Upper lobe of right lung (tissue), 1 donor: Measurements from ENCODE around the gene LRRC10. TPM values are rescaled to one million over a fixed set of nuclear protein-coding genes. Genes with fewer than 3 reads are reported as not detected.
A peak's percentile ranks its signal among the peaks of the same experiment; 100 is the strongest.

Source experiments
- ATAC-seq: fragments of 200-7000 bp; cut with Tn5 transposase; one replicate; pipeline ENCODE4 v1.9.1; 2020; ENCODE audit warnings: mild to moderate bottlenecking, moderate library complexity
- DNase-seq: peaks from one replicate; pipeline ENCODE4 v3.0.0-alpha.2; 2020
- H3K27ac ChIP-seq: fragments of 200-600 bp; one replicate; pipeline ENCODE4 v1.8.0; 2022
- H3K27me3 ChIP-seq: fragments of 200-600 bp; one replicate; pipeline ENCODE4 v1.8.0; 2022; ENCODE audit warnings: mild to moderate bottlenecking
- H3K36me3 ChIP-seq: fragments of 200-600 bp; one replicate; pipeline ENCODE4 v1.8.0; 2022
- H3K4me1 ChIP-seq: fragments of 200-600 bp; one replicate; pipeline ENCODE4 v1.8.0; 2022
- H3K4me3 ChIP-seq: fragments of 200-600 bp; one replicate; pipeline ENCODE4 v1.8.0; 2022; ENCODE audit warnings: mild to moderate bottlenecking
- H3K9me3 ChIP-seq: fragments of 200-600 bp; one replicate; pipeline ENCODE4 v1.8.0; 2022
- intact Hi-C: fragments of 100-400 bp; cut with DNase I; formaldehyde crosslinking; loops from one replicate; pipeline ENCODE4 v1.11.0; 2022
- long read RNA-seq: library from polyadenylated mRNA; unstranded; transcript quantifications from one replicate; pipeline ENCODE4 v2.0.0, GENCODE V29; 2021
- total RNA-seq: library from RNA; stranded (reverse); fragmentation: NEBNext Ultra II Directional; extraction: Animal tissue kit (Norgen Biotek cat#: 25700); gene quantifications from one replicate; pipeline ENCODE4 v1.2.1, GENCODE V29; 2021
- TF ChIP-seq, protein P1 (sequence below): fragments of 200-600 bp; IDR thresholded peaks from one replicate; pipeline ENCODE4 v1.8.0; 2022; ENCODE audit warnings: antibody characterized with exemption
- donor health status: DM: no; HTN: yes; CAD: no; lungs with severe emphysema.

Gene LRRC10, protein sequence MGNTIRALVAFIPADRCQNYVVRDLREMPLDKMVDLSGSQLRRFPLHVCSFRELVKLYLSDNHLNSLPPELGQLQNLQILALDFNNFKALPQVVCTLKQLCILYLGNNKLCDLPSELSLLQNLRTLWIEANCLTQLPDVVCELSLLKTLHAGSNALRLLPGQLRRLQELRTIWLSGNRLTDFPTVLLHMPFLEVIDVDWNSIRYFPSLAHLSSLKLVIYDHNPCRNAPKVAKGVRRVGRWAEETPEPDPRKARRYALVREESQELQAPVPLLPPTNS
- total RNA-seq: not detected
- long read RNA-seq: 0 reads

DNA sequence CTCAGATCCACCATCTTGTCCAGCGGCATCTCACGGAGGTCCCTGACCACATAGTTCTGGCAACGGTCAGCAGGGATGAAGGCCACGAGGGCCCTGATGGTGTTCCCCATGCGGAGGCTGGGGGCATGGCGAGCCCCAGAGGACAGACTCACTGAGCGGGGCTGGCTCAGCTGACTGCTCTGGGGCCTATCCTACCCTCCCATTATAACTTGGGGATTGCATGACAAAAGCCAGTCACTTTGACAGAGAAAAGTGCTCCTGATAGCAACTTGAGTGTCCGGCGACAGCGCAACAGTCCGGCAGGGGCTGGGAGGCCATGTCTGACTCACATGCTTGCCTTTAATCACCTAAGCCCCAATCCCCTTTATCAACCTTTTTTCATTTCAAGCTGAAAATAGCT lies at the start of gene LRRC10:
Gene LRRC10, minus strand, starts transcription at position 179 of the 400 bp plus-strand sequence. Its CDS starts 69 bp downstream, at position 110.
- Histone ChIP-seq H3K27ac (no peak within 1 kb of the TSS), H3K4me3 (no peak within 1 kb of the TSS), H3K27me3 (no peaks in the 10 kb centered on the region), H3K36me3 (no peaks in the 10 kb centered on the region), H3K9me3 (no peaks in the 10 kb centered on the region), H3K4me1 (no peaks in the 10 kb centered on the region)
- ATAC-seq (peak; percentile 27), DNase-seq (no peak)
- intact Hi-C loops: no loop called here
- TF ChIP-seq, protein P1, sequence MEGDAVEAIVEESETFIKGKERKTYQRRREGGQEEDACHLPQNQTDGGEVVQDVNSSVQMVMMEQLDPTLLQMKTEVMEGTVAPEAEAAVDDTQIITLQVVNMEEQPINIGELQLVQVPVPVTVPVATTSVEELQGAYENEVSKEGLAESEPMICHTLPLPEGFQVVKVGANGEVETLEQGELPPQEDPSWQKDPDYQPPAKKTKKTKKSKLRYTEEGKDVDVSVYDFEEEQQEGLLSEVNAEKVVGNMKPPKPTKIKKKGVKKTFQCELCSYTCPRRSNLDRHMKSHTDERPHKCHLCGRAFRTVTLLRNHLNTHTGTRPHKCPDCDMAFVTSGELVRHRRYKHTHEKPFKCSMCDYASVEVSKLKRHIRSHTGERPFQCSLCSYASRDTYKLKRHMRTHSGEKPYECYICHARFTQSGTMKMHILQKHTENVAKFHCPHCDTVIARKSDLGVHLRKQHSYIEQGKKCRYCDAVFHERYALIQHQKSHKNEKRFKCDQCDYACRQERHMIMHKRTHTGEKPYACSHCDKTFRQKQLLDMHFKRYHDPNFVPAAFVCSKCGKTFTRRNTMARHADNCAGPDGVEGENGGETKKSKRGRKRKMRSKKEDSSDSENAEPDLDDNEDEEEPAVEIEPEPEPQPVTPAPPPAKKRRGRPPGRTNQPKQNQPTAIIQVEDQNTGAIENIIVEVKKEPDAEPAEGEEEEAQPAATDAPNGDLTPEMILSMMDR: no peak

DNA sequence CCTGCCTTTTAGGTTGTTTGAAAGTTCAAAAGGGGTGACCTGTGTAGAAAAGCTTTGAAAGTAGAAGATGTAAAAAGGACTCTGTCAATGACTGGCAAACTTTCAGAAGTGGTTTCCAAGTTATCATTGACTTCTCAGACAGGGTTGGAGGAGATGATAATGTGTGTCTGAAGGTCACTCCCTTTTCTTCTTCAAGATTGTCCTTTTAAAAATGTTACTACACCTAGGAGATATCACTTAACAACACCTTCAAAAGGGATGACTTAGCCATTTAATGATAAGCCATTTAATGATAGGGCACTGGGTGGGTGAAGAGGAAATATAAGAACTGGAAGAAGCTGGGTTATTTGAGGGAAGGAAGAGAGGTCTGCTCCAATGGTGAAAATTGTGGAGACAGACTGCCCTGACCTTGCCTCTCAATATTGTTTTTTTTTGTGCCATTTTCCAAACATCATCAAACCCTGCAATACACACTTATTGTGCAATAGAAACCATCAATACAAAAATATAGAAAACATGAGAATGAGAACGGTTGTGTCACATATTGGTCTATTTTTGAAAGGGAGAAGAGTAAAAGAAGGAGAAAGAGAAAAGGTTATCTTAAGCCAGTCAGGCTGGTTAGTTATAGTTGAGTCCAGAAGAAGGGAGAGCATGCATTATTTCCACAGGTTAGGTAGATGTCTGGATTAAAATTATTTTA lies 49.6 kb upstream of the LRRC10 start:
- TF ChIP-seq, protein P1: no peak
- intact Hi-C loops: no loop called here
- H3K9me3 ChIP-seq: no peaks in the 10 kb centered on the region
- ATAC-seq: no peak
- H3K27ac ChIP-seq: no peak overlapping the region
- H3K4me3 ChIP-seq: no peak overlapping the region
- H3K27me3 ChIP-seq: no peaks in the 10 kb centered on the region
- no peaks in the 10 kb centered on the region for H3K36me3 ChIP-seq
- peaks cover 4% of the 10 kb centered on the region for H3K4me1 ChIP-seq
- DNase-seq: no peak

DNA sequence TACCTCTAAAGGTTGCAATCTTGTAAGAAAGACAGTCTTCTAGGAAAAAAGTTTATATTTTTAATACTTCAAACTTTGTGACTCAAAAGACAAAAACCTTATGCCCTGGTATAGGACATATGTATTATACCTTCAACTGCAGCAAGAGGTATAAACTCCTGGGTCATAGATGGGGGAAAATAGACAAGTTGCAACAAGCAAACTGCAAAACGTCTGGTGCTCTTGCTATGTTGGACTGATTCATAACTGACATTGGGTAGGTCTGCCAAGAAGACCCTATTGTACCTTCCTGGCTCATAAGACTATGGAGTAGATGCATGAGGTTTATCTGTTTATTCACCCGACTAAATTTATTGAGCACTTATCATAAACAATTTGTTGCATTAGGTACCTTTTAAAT lies 47.5 kb upstream of the LRRC10 start:
- H3K4me3 ChIP-seq: no peak overlapping the region
- DNase-seq: no peak

DNA sequence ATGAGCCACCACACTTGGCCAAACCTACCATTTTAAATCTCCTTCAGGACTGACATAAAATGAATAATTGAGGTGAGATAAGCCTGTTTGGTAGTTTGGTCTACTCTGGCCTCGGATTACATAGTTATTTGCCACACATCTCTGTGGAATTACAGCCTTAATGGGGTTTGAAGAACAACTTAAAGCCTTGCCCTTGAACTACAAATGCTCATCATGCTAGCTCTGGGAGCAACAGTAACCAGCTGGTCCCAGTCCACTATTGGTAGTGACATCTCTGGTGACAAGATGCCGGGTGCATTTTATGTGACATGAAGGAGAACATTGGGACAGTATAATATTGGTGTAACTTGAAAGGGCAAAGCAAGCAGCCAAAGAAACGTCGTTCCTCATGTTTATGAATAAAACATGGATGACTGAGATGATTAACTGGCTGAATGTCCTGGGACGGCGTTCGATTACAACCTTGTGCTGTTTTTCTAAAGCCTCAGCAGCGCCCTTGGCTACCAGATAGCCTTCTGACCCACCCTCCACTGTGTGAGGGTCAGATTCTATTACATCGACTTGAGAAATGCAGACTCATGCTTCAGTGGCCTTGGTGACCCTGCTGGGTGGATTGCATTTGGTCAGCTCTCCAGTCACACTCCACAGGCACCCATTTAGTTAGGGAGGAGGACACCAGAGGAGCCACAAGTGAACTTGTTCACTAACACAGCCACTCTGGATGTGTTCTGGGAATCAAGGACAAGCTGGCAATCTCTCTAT lies 46.9 kb upstream of the LRRC10 start:
- H3K36me3 ChIP-seq: no peaks in the 10 kb centered on the region
- no peak overlapping the region for H3K4me3 ChIP-seq
- no peaks in the 10 kb centered on the region for H3K9me3 ChIP-seq
- DNase-seq (no peak), ATAC-seq (peak; percentile 39)
- H3K4me1 ChIP-seq: peaks cover 4% of the 10 kb centered on the region
- intact Hi-C loops: no loop called here
- no peaks in the 10 kb centered on the region for H3K27me3 ChIP-seq
- H3K27ac ChIP-seq: no peak overlapping the region
- TF ChIP-seq, protein P1: no peak

More for the DNA sequence above, 47.5 kb upstream of the LRRC10 start:
- ATAC-seq: no peak
- intact Hi-C loops: no loop called here
- Histone ChIP-seq H3K4me1 (peaks cover 4% of the 10 kb centered on the region), H3K27me3 (no peaks in the 10 kb centered on the region), H3K9me3 (no peaks in the 10 kb centered on the region), H3K36me3 (no peaks in the 10 kb centered on the region), H3K27ac (no peak overlapping the region)
- TF ChIP-seq, protein P1: no peak

DNA sequence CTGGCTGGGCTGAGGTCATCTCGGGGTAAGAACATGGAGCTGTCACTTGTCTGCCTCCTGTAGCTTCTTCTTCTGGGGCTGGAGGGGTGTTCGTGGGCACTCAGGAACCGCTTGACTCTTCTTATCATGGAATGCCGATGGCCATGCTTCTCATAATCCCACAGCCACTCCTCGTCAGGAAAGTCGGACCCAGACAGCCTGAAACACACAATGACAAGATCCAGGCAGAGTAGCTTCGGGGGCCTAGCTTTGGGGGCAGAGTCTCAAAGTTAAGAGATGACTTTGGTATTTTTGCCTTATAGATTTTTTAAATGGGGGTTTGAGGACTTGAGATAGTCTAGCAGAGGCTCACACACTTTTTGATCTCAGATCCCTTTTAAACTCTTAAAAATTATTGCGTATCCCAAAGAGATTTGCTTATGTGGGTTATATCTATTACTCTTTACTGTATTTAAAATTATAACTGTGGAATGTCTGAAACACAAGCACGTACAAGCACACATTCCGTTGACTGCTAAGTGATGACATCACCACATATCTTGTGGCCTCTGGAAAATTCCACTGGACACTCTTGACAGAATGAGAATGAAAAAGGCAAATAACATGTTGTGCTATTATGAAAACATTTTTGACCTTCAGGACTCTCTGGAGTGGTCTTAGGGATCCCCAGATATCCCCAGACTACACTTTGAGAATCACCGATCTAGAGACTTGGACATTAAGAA lies 45.1 kb upstream of the LRRC10 start:
- Histone ChIP-seq H3K36me3 (no peaks in the 10 kb centered on the region), H3K27ac (no peak overlapping the region)

More for the DNA sequence above, 45.1 kb upstream of the LRRC10 start:
- no peaks in the 10 kb centered on the region for H3K9me3 ChIP-seq
- TF ChIP-seq, protein P1: no peak
- DNase-seq (no peak), ATAC-seq (peak; percentile 75)
- intact Hi-C loops: no loop called here
- no peak overlapping the region for H3K4me3 ChIP-seq
- H3K27me3 ChIP-seq: no peaks in the 10 kb centered on the region
- H3K4me1 ChIP-seq: peaks cover 4% of the 10 kb centered on the region
